Mesenchymal stem cell (in vitro differentiated cells and primary cell): ENCODE data around the gene MN1.

Experiments
- DNase-seq: peaks from one replicate; pipeline ENCODE4 v3.0.0-alpha.2; 2013
- H2AFZ ChIP-seq: one replicate; pipeline ENCODE4 v1.6.1; 2013; ENCODE audit warnings: low read depth, mild to moderate bottlenecking, control low read depth, inconsistent platforms, low read length, moderate library complexity
- H2AK5ac ChIP-seq: 2 replicates; pipeline ENCODE4 v1.6.1; 2013; ENCODE audit warnings: low read length, moderate library complexity, mild to moderate bottlenecking, inconsistent platforms; ENCODE audit not compliant: severe bottlenecking
- H2BK120ac ChIP-seq: one replicate; pipeline ENCODE4 v1.6.1; 2013; ENCODE audit warnings: low read depth, mild to moderate bottlenecking, inconsistent platforms, low read length, moderate library complexity
- H2BK12ac ChIP-seq, 2 experiments: one replicate each; pipeline ENCODE4 v1.6.1; 2013; ENCODE audit warnings: inconsistent platforms in 2 of 2, low read length in 2 of 2, mild to moderate bottlenecking in 2 of 2, moderate library complexity in 2 of 2, control low read depth in 1 of 2
- H2BK15ac ChIP-seq: one replicate; pipeline ENCODE4 v1.6.1; 2013; ENCODE audit warnings: mild to moderate bottlenecking, low read depth, inconsistent platforms; ENCODE audit not compliant: poor library complexity, severe bottlenecking
- H2BK5ac ChIP-seq: 2 replicates; pipeline ENCODE4 v1.6.1; 2013; ENCODE audit warnings: low read depth, mild to moderate bottlenecking, low read length, control low read depth, inconsistent platforms; ENCODE audit not compliant: poor library complexity, severe bottlenecking
- H3K14ac ChIP-seq, 2 experiments: one replicate each; pipeline ENCODE4 v1.6.1; 2013; ENCODE audit warnings: inconsistent platforms in 2 of 2, low read length in 2 of 2, control low read depth in 1 of 2, mild to moderate bottlenecking in 1 of 2, moderate library complexity in 1 of 2
- H3K18ac ChIP-seq, 2 experiments: one replicate each; pipeline ENCODE4 v1.6.1; 2013; ENCODE audit warnings: inconsistent platforms in 2 of 2, low read length in 2 of 2, control low read depth in 1 of 2, low read depth in 1 of 2, mild to moderate bottlenecking in 1 of 2
- H3K23ac ChIP-seq, 2 experiments: one replicate each; pipeline ENCODE4 v1.6.1; 2013; ENCODE audit warnings: inconsistent platforms in 2 of 2, low read length in 2 of 2, mild to moderate bottlenecking in 2 of 2, moderate library complexity in 2 of 2, control low read depth in 1 of 2
- H3K27ac ChIP-seq: 2 replicates; pipeline ENCODE4 v1.5.1; 2013; ENCODE audit warnings: mild to moderate bottlenecking, moderate library complexity, low read length, control low read depth, inconsistent platforms; ENCODE audit not compliant: poor library complexity, severe bottlenecking
- H3K27me3 ChIP-seq, 2 experiments: 2 replicates each; pipeline versions ENCODE4 v1.6.1 to v1.7.0; 2013; ENCODE audit warnings: low read length in 2 of 2, mild to moderate bottlenecking in 2 of 2, moderate library complexity in 2 of 2, control low read depth in 1 of 2, inconsistent platforms in 1 of 2; ENCODE audit not compliant: control insufficient read depth in 1 of 2, insufficient read depth in 1 of 2
- H3K36me3 ChIP-seq, 2 experiments: 2 replicates each; pipeline versions ENCODE4 v1.6.1 to v1.7.0; 2013; ENCODE audit warnings: low read length in 2 of 2, control low read depth in 1 of 2, inconsistent platforms in 1 of 2, low read depth in 1 of 2, mild to moderate bottlenecking in 1 of 2; ENCODE audit not compliant: insufficient read depth in 2 of 2, control insufficient read depth in 1 of 2
- H3K4ac ChIP-seq, 2 experiments: one replicate each; pipeline ENCODE4 v1.6.1; 2013; ENCODE audit warnings: inconsistent platforms in 2 of 2, low read length in 2 of 2, mild to moderate bottlenecking in 2 of 2, moderate library complexity in 2 of 2, control low read depth in 1 of 2, low read depth in 1 of 2
- H3K4me1 ChIP-seq: 2 replicates; pipeline ENCODE4 v1.6.1; 2013; ENCODE audit warnings: low read depth, low read length, control low read depth; ENCODE audit not compliant: control insufficient read depth, insufficient read depth
- H3K4me2 ChIP-seq: 2 replicates; pipeline ENCODE4 v1.6.1; 2013; ENCODE audit warnings: low read length, mild to moderate bottlenecking, inconsistent platforms; ENCODE audit not compliant: poor library complexity, severe bottlenecking
- H3K4me3 ChIP-seq, 2 experiments: 2 replicates each; pipeline versions ENCODE4 v1.5.1 to v1.7.0; 2013; ENCODE audit warnings: low read length in 2 of 2, mild to moderate bottlenecking in 2 of 2, control low read depth in 1 of 2, low read depth in 1 of 2; ENCODE audit not compliant: insufficient read depth in 1 of 2
- H3K79me1 ChIP-seq: replicated peaks from 2 replicates; pipeline ENCODE4 v1.6.1; 2013; ENCODE audit warnings: mild to moderate bottlenecking, control low read depth, low read length, inconsistent platforms; ENCODE audit not compliant: poor library complexity, severe bottlenecking
- H3K9ac ChIP-seq: 2 replicates; pipeline ENCODE4 v1.7.0; 2013; ENCODE audit warnings: mild to moderate bottlenecking, low read length, moderate library complexity
- H3K9me3 ChIP-seq: 2 replicates; pipeline ENCODE4 v1.7.0; 2013; ENCODE audit warnings: mild to moderate bottlenecking, low read length; ENCODE audit not compliant: control insufficient read depth
- H4K8ac ChIP-seq: one replicate; pipeline ENCODE4 v1.6.1; 2013; ENCODE audit warnings: inconsistent platforms, mild to moderate bottlenecking, low read length, moderate library complexity
- H4K91ac ChIP-seq: one replicate; pipeline ENCODE4 v1.6.1; 2013; ENCODE audit warnings: mild to moderate bottlenecking, low read length, inconsistent platforms
- WGBS: methylation state at CpG from one replicate; pipeline ENCODE4 v1.1.7; 2013; ENCODE audit warnings: mixed read lengths; 5-methylcytosine and 5-hydroxymethylcytosine counted together

Gene MN1

GRCh38 chr22:27749597-27750225 is 51.8 kb downstream of the MN1 start:
- Histone ChIP-seq H2BK5ac (no peak overlapping the region), H2AK5ac (no peak overlapping the region), H3K18ac (no peak overlapping the region), H3K4ac (no peak overlapping the region), H3K4me3 (peak overlapping the region in 1 of 2 experiments; percentile 65), H3K4me2 (peak overlapping the region; percentile 40), H4K91ac (no peak overlapping the region), H3K79me1 (peaks cover 31% of the 10 kb centered on the region), H2BK15ac (no peak overlapping the region), H2AFZ (no peak overlapping the region), H3K23ac (no peak overlapping the region), H3K14ac (peak overlapping the region in 1 of 2 experiments; percentile 66), H3K27ac (peak overlapping the region; percentile 28), H2BK12ac (peak overlapping the region in 1 of 2 experiments; percentile 42), H3K27me3 (no peaks in the 10 kb centered on the region), H3K9me3 (no peaks in the 10 kb centered on the region), H2BK120ac (no peak overlapping the region), H3K9ac (peak overlapping the region; percentile 72), H4K8ac (no peak overlapping the region), H3K36me3 (peaks cover 0 to 31% of the 10 kb centered on the region in 2 experiments), H3K4me1 (peaks cover 43% of the 10 kb centered on the region)
- WGBS, result 20% methylated on average over 9 of the region's 11 CpGs
- peak; percentile 59 for DNase-seq

GRCh38 chr22:27748751-27749191 is 52.8 kb downstream of the MN1 start:
- no peak overlapping the region for H4K8ac ChIP-seq
- no peak overlapping the region for H2BK120ac ChIP-seq
- H2BK15ac ChIP-seq, result no peak overlapping the region
- peak overlapping the region in 1 of 2 experiments; percentile 37 for H3K18ac ChIP-seq
- peak overlapping the region; percentile 72 for H3K9ac ChIP-seq
- peak overlapping the region; percentile 28 for H3K27ac ChIP-seq
- peak overlapping the region in 1 of 2 experiments; percentile 21 for H2BK12ac ChIP-seq
- DNase-seq, result peak; percentile 81
- H3K4me1 ChIP-seq, result peaks cover 36% of the 10 kb centered on the region
- H2AK5ac ChIP-seq, result no peak overlapping the region
- H4K91ac ChIP-seq, result no peak overlapping the region
- H3K14ac ChIP-seq, result no peak overlapping the region
- peaks cover 31% of the 10 kb centered on the region for H3K79me1 ChIP-seq
- no peak overlapping the region for H3K23ac ChIP-seq
- H3K4ac ChIP-seq, result no peak overlapping the region
- H3K4me2 ChIP-seq, result no peak overlapping the region
- no peak overlapping the region for H2BK5ac ChIP-seq
- H3K4me3 ChIP-seq, result peak overlapping the region in 1 of 2 experiments; percentile 65
- H3K27me3 ChIP-seq, result no peaks in the 10 kb centered on the region
- WGBS, result 16% methylated on average over 11 of the region's 11 CpGs
- H3K9me3 ChIP-seq, result no peaks in the 10 kb centered on the region
- no peak overlapping the region for H2AFZ ChIP-seq
- peaks cover 0 to 30% of the 10 kb centered on the region in 2 experiments for H3K36me3 ChIP-seq

GRCh38 chr22:27748349-27748748 is 53.2 kb downstream of the MN1 start:
- WGBS, result 43% methylated on average over 2 of the region's 4 CpGs
- Histone ChIP-seq H3K9ac (peak overlapping the region; percentile 69), H3K4me2 (no peak overlapping the region), H3K4ac (no peak overlapping the region), H2BK120ac (no peak overlapping the region), H3K36me3 (peaks cover 0 to 30% of the 10 kb centered on the region in 2 experiments), H3K27me3 (no peaks in the 10 kb centered on the region), H4K8ac (no peak overlapping the region), H2BK12ac (no peak overlapping the region), H3K14ac (no peak overlapping the region), H2BK15ac (no peak overlapping the region), H3K4me3 (peak overlapping the region in 1 of 2 experiments; percentile 65), H3K18ac (no peak overlapping the region), H2AK5ac (no peak overlapping the region), H4K91ac (no peak overlapping the region), H3K79me1 (peaks cover 27% of the 10 kb centered on the region), H3K4me1 (peaks cover 32% of the 10 kb centered on the region), H2BK5ac (no peak overlapping the region), H2AFZ (no peak overlapping the region), H3K27ac (peak overlapping the region; percentile 28), H3K9me3 (no peaks in the 10 kb centered on the region), H3K23ac (no peak overlapping the region)
- DNase-seq, result no peak

GRCh38 chr22:27747396-27748221 is 53.9 kb downstream of the MN1 start:
- Histone ChIP-seq H3K4ac (no peak overlapping the region), H3K27me3 (no peaks in the 10 kb centered on the region), H2AK5ac (no peak overlapping the region), H3K9ac (peak overlapping the region; percentile 69), H3K23ac (no peak overlapping the region), H3K27ac (no peak overlapping the region), H3K18ac (no peak overlapping the region), H4K91ac (no peak overlapping the region), H2BK5ac (no peak overlapping the region), H3K4me3 (peak overlapping the region in 1 of 2 experiments; percentile 65), H3K4me1 (peaks cover 25% of the 10 kb centered on the region), H3K14ac (no peak overlapping the region), H3K79me1 (peaks cover 20% of the 10 kb centered on the region), H4K8ac (no peak overlapping the region), H2BK12ac (no peak overlapping the region), H3K36me3 (peaks cover 0 to 26% of the 10 kb centered on the region in 2 experiments), H3K4me2 (no peak overlapping the region), H3K9me3 (no peaks in the 10 kb centered on the region), H2BK15ac (peak overlapping the region; percentile 2), H2AFZ (no peak overlapping the region), H2BK120ac (no peak overlapping the region)
- no peak for DNase-seq
- WGBS, result 96% methylated on average over 11 of the region's 13 CpGs
